Omental fat pad (tissue), 4 donors: ENCODE data around the gene ARL13B. TPM values are rescaled to one million over a fixed set of nuclear protein-coding genes. Genes with fewer than 3 reads are reported as not detected.

Source experiments
- ATAC-seq: fragments of 150-250 bp; one replicate; pipeline ENCODE4 v1.9.1; 2016; ENCODE audit warnings: mild to moderate bottlenecking, moderate library complexity; ENCODE audit not compliant: low FRiP score
- DNase-seq: peaks from one replicate; pipeline ENCODE4 v3.0.0-alpha.2; 2019; ENCODE audit warnings: low spot score
- CTCF ChIP-seq, 3 donors: fragments of 450-650 bp; IDR thresholded peaks; one replicate each; pipeline ENCODE4 v1.5.1; 2016 to 2017; ENCODE audit warnings: antibody characterized with exemption in 3 of 3, mild to moderate bottlenecking in 3 of 3, moderate library complexity in 2 of 3
- total RNA-seq, 4 donors: library from RNA; depleted of rRNA; stranded (reverse); fragments of >200 nt; gene quantifications; one replicate each; pipeline ENCODE4 v1.1.0, GENCODE V29; 2016

ARL13B gene
- total RNA-seq, 4 donors from 2014 or later: 6.8 to 14.5 (median 12.1) TPM

- DNase-seq (no peak), ATAC-seq (no peak)
- TF ChIP-seq CTCF (IDR thresholded peaks at IDR 0.05): no peak
Observed at GRCh38 chr3:93983408-93983807, 3.5 kb downstream of the ARL13B start.

- ATAC-seq (no peak), DNase-seq (no peak)
- no peak for TF ChIP-seq CTCF (IDR thresholded peaks at IDR 0.05)
Observed at GRCh38 chr3:93984618-93985017, 4.7 kb downstream of the ARL13B start.

- TF ChIP-seq CTCF (IDR thresholded peaks at IDR 0.05): no peak
- no peak for DNase-seq
- ATAC-seq: no peak
Observed at GRCh38 chr3:93988283-93988682, 8.3 kb downstream of the ARL13B start.

GRCh38 chr3:93988764-93989163, 8.8 kb downstream of the ARL13B start:
- DNase-seq: no peak
- no peak for ATAC-seq
- no peak for TF ChIP-seq CTCF (IDR thresholded peaks at IDR 0.05)

GRCh38 chr3:93989241-93989640, 9.3 kb downstream of the ARL13B start:
- ATAC-seq: no peak
- DNase-seq: no peak
- TF ChIP-seq CTCF (IDR thresholded peaks at IDR 0.05): no peak

GRCh38 chr3:93991631-93992030, 11.7 kb downstream of the ARL13B start:
- DNase-seq: no peak
- TF ChIP-seq CTCF (IDR thresholded peaks at IDR 0.05): no peak
- ATAC-seq: no peak

GRCh38 chr3:93992207-93992606, 12.3 kb downstream of the ARL13B start:
- ATAC-seq (no peak), DNase-seq (no peak)
- TF ChIP-seq CTCF (IDR thresholded peaks at IDR 0.05): no peak
